NB4 (cell line): ENCODE measurements around the gene PLEKHG4B.

Source experiments
- POLR2A ChIP-seq: IDR thresholded peaks from 2 replicates; pipeline ENCODE4 v1.6.1; 2011; ENCODE audit warnings: mild to moderate bottlenecking; ENCODE audit not compliant: insufficient read length; ENCODE audit errors: extremely low read depth
- TF ChIP-seq, protein P1 (sequence below): IDR thresholded peaks from one replicate; pipeline ENCODE4 v1.5.1; 2012; ENCODE audit warnings: low read depth, low read length

- TF ChIP-seq, protein P1, sequence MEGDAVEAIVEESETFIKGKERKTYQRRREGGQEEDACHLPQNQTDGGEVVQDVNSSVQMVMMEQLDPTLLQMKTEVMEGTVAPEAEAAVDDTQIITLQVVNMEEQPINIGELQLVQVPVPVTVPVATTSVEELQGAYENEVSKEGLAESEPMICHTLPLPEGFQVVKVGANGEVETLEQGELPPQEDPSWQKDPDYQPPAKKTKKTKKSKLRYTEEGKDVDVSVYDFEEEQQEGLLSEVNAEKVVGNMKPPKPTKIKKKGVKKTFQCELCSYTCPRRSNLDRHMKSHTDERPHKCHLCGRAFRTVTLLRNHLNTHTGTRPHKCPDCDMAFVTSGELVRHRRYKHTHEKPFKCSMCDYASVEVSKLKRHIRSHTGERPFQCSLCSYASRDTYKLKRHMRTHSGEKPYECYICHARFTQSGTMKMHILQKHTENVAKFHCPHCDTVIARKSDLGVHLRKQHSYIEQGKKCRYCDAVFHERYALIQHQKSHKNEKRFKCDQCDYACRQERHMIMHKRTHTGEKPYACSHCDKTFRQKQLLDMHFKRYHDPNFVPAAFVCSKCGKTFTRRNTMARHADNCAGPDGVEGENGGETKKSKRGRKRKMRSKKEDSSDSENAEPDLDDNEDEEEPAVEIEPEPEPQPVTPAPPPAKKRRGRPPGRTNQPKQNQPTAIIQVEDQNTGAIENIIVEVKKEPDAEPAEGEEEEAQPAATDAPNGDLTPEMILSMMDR = no peak
- no peak for TF ChIP-seq POLR2A
Observed at GRCh38 chr5:225334-225733, 133.4 kb downstream of the PLEKHG4B start.
